PC-9 (cell line): Measurements from ENCODE around the gene PTPRD.

Experiments
- CTCF ChIP-seq: fragments of 200-600 bp; sonication (generic); conservative IDR thresholded peaks from 2 replicates; pipeline ENCODE4 v1.6.1; 2017; ENCODE audit warnings: mixed run types, antibody characterized with exemption, mild to moderate bottlenecking, moderate library complexity
- EZH2 ChIP-seq: fragments of 200-600 bp; sonication (generic); IDR thresholded peaks from 2 replicates; pipeline ENCODE4 v1.8.0; 2017; ENCODE audit warnings: antibody characterized with exemption, low read depth

- TF ChIP-seq EZH2: no peak
- peak; percentile 63 for TF ChIP-seq CTCF
Observed at GRCh38 chr9:9352877-9353481, 1259.8 kb downstream of the PTPRD start.
